HG03520 (cell line): Measurements from ENCODE around the gene TEAD4.

ENCODE experiments used
- ATAC-seq: cut with Tn5 transposase; IDR thresholded peaks from one replicate; pipeline ENCODE4 v1.9.1; 2021; ENCODE audit warnings: mild to moderate bottlenecking, moderate library complexity; ENCODE audit not compliant: unreplicated experiment

The TEAD4 gene

DNA sequence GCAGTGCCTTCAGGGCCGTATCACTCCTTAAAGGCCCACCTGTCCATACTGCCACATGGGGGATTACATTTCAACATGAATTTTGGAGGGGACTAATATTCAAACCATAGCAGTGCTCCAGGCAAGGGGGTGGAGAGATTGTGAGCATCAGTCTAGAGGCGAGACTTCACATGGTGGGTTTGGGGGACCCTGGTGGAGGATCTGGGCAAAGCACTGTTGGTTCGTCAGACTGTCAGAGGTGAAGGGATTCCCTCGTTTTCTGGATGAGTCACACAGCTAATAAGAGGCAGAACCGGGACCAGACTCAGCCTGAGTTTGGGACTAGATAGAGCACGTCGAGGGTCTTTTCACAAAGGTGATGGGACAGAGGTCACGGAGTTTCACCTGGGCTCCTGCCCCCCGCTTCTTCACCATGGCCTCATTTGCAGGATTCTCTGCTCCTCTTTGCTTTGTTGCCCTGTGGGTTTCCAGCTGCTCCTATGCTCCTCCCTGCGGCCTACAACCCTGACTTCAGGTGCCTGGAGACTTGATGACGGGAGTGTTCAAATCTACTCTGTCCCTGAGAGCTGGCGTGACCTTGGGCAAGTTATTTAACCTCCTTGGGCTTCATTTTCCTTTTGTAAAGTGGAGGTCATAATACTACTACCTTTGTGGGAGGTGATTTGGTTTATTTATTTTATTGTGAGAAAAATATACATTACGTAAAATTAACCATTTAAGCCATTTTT is 41.5 kb downstream of the TEAD4 start:
- no peak for ATAC-seq

DNA sequence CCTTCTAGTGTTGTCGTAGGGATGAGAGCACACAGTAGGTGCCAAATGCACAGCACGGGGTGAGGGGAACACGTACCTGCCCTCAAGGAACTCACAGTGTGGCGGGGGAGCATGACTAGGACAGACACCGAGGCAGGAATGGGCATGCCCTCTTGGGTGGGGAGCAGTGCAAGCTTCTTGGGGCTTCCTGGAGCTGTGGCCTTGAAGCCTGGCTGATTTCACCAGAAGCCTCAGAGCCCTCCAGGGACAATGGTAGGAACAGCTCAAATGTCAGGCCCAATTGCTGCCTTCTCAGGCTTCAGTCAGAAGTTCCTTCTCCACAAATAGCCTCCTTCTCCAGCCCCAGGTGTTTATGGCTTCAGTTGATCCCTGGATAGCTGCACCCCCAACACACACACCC is 43.4 kb downstream of the TEAD4 start:
- ATAC-seq = no peak

DNA sequence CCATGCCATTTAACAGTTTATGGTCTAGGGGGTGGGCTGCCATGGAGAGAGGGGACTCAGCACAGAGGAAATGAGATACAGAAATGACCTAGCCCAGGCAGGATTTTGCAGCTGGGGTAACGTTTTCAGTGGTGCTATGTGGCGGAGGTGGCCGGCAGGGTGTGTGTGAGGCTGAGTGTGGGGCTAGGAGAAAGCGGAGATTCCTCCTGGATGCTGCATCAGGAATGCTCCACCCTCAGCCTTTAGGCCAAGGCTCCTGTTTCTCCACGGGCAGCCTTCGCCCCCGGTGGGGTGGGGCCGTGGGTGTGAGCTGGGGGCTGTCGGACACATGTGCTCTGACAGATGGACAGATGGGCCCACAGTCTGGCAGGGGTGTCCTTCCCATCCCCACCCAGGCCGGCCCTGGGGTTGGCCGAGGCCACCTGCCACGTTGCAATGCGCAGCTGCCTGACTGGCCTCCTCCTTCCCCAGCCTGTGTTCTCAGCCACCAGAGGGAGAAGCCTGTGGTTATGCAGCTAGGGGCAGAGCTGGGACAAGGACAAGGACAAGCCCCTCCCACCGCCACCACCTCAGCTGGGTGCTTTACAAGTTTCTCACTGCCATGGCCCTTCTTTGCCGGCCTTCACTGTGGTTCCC is 44.3 kb downstream of the TEAD4 start:
- no peak for ATAC-seq

DNA sequence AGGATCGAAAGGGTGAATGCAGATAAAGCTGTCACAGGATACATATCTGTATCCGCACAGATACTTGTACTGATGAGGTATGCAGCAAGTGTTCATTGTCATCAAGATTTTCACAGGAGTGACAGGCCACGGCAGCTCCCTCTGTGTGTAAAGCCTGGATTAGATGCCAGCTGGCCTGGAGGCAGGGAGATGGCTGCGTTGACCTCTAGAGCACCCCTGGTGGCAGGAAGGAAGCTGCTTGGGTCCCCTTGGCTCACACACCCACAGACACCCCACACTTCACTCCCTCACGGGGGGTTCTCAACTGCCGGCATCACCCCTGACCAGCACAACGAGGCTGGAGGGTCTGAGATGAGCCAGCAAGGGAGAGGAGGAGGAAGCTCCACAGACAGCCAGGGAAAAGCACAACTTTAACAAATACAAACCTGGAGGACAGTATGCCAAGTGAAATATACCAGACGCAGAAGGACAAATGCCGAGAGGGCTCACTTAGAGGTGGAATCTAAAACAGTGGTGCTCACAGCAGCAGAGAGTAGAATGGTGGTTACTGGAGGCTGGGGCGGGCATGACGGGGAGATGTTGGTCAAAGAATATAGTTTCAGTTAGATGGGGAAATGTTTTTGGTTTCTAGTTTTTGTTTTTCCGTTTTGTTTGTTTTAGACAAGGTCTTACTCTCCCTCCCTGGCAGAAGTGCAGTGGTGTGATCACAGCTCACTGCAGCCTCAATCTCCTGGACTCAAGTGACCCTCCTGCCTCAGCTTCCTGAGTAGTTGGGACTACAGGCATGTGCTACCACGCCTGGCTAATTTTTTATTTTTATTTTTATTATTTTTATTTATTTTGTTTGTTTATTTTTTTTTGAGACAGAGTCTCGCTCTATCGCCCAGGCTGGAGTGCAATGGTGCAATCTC is 45.7 kb downstream of the TEAD4 start:
- no peak for ATAC-seq

DNA sequence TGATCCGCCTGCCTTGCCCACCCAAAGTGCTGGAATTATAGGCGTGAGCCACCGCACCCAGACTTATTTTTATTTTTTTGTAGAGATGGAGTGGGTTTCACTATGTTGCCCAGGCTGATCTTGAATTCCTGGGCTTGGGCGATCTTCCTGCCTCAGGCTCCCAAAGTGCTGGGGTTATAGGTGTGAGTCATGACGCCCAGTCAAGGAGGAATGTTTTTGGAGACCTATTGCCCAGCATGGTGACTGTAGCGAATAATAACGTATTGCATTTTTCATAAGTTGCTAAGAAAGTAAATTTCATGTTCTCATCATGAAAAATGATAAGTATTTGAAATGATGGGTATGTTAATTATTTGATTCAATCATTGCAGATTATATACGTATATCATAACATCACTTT is 46.5 kb downstream of the TEAD4 start:
- ATAC-seq = no peak

DNA sequence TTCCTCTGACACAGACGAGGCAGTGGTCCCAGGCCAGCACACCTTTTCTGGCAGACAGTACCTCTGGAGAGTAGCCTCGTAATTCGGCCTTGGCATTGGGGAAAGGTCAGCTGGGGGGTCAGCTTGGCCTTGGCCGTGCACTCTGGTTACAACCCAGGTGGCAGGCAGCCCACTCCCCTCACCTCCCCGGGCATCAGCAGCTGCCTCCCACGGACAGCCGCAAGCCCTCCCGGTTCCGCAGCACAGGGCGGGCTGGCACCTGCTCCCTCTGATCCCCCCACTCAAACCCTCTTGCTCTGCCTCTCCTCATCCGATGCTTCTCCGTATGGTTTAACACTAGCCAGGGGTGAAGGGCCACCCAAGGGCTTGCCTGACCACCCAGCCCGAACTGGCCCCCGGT is 50.6 kb downstream of the TEAD4 start:
- no peak for ATAC-seq

DNA sequence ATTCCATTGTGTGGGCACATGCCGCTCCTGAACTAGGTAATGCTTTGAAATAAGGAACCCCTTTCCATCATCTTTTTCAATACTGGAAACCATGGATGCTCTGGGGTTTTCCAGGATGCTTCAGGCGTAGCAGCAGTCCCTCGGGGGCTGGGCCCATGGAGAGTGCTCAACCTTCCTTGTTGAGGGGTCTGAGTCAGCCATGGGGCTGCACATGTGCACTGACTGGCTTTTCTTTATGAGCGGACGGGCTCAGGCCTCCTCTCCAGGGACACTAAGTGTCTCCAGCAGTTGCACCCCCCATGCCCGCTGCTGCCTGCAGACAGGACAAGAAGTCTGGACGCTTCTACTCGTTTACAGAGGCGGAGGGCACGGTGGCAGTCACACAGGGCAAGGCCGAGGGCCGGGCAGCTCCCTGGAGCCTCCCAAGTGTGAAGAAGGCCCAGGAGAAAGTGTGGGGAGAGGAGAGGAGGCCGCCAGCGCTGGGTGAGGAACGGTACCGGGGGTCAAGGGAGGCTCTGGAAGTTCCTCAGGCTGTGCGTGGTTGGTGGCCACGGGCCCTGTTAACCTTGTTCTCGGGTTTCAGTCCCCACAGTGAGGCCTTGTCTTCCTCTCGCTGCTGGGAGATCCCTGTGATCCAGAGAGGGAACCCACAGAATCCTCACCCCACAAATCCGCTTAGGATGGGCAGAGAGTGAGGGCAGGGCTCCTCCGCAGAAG is 51.2 kb downstream of the TEAD4 start:
- ATAC-seq = no peak

DNA sequence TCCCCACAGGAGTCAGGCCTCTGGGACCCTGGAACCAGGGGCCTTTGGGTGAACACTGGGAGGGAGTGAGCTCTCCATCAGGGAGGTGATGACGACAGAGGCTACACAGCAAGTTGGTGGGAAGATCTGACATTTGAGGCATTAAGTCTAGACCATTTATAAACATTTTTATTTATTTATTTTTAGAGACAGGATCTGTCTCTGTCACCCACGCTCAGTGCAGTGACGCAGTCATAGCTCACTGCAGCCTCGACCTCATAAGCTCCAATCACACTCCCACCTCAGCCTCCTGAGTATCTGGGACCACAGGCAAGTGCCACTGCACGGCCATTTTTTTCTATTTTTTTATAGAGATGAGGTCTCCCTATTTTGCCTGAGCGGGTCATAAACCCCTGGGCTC is 53.6 kb downstream of the TEAD4 start:
- ATAC-seq = no peak

DNA sequence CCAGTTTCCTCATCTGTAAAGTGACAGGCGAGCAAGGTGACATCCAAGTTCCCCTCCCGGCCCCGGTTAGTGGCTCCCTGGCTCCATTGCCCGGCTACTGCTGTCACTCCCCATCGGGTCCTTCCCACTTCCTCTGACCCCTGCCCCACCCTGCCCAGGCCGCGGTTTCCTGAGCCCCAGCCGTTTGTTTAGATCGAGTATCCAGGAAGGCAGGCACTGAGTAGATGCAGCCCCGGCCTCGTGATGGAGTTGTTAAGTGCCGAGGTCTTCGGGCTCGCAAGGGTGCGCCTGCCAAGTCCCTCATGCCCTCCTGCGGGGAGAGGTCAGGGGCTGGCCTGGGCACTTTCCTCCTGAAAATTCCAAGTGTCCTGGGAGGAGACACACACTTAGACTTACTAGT is 55.4 kb downstream of the TEAD4 start:
- ATAC-seq = no peak

DNA sequence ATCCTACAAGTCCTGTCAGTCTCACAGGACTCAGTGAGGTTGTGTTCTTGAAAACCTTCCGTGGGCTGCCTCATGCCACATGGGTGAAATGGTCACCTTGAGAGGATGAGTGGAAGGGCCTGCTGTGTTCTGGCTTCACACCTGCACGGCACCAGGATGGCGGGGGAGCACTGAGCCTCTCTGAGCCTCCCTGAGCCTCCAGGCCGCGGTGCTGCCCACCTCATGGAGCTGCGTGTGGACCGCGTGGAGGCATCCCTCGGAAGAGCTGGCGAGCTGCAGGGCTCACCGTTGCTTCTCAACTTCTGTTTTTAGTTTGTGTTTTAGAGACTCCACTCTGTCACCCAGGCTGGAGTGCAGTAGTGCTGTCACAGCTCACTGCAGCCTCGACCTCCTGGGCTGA is 56.2 kb downstream of the TEAD4 start:
- ATAC-seq = no peak

DNA sequence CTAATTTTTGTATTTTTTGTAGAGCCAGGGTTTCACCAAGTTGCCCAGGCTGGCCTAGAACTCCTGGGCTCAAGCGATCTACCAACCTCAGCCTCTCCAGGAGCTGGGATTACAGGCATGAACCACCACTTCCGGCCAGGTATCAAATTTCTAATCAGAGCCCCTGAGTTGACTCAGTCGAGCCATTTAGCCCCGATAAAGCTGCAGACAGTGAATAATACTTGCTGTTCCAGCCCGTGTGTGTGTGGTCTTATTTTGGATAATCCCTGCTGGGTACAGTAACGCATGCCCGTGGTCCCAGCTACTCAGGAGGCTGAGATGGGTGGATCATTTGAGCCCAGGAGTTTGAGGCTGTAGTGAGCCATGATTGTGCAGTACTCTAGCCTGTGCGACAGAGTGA is 57.0 kb downstream of the TEAD4 start:
- no peak for ATAC-seq

DNA sequence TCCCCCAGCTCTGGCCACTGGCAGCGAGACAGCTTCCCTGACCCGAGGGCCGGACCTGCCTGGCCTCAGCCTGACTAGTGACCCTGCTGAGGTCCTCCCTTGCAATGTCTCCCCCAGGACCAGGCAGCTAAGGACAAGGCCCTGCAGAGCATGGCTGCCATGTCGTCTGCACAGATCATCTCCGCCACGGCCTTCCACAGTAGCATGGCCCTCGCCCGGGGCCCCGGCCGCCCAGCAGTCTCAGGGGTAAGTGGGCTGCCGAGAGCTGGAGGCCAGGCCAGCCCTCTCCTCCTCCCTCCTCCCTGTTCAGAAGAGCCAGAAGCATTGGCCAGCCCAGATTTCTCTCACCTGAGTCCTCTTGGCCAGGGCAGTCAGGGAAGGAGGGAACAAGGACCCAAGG is 58.1 kb downstream of the TEAD4 start:
- no peak for ATAC-seq

DNA sequence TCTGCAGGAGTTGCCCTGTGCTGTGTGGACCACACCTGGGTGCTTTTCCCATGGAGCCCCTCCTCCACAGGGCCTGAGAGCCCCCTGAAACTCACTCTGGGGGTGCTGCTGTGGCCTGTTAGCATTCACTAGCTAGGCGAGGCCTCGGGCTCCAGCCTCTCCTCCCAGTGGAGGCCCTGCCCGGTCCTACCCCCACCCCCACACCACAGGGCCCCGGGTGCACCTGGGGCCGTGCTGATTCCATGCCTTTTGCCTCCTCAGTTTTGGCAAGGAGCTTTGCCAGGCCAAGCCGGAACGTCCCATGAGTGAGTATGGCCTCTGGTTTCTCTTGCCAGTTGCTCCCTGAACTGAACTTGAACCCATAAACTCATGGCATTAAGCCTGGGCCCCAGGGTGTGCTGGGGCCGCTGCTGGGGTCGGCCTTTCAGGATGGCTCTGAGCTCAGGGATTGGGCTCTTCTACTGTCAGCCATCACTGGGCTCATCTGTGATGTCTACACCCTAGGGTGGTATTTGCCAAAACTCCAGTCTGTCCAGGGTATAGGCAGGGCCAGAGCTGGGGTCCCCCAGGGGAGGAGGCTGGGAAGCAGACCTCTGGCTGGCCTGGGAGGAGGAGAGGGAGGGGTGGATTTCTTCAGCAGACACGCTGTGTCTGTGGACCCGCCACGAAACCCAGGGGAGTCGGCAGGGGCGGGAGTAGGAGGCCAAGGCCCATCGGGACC is 59.2 kb downstream of the TEAD4 start:
- ATAC-seq = no peak

DNA sequence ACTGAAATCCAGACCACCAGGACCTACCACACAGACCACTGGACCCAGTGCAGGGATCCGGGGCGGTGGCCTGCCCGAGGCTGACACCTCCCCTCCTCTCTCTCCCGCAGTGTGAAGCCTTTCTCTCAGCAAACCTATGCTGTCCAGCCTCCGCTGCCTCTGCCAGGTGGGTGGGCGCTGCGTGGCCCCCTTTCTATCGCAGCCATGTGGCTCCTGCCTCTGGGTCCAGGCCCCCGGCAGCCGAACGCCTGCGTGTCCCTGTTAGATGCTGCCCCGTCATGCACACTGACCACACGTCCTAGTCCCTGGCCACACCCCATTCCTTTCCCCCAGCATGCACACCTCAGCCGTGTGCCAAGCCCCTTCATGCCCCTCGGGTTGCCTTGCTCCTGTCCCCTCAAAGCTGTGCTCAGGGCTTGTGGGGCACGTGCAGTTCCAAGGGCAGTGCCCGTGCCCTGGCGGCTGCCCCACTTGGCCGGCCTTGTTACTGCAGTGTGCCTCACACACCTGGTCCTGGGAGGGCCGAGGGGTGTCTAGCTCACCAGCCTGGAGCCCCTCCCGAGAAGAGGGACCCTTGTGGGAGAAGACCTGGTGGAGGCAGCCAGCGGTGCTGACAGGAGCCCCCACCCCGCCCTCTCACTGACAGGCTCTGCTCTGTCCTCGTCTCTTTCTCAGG is 59.9 kb downstream of the TEAD4 start:
- no peak for ATAC-seq

DNA sequence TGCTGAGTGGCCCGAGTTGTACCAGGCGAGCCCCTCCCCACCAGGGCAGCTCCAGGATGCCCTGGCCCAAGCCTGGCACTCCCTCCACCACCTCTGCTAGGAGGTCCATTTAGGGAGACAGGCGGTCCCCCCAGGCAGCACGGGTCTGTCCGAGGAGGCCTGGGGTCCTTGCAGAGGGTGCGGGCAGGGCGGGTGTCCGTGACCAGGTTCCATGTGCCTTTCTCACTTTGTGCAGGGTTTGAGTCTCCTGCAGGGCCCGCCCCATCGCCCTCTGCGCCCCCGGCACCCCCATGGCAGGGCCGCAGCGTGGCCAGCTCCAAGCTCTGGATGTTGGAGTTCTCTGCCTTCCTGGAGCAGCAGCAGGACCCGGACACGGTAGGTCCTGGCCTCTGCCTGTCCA is 61.2 kb downstream of the TEAD4 start:
- ATAC-seq = no peak

DNA sequence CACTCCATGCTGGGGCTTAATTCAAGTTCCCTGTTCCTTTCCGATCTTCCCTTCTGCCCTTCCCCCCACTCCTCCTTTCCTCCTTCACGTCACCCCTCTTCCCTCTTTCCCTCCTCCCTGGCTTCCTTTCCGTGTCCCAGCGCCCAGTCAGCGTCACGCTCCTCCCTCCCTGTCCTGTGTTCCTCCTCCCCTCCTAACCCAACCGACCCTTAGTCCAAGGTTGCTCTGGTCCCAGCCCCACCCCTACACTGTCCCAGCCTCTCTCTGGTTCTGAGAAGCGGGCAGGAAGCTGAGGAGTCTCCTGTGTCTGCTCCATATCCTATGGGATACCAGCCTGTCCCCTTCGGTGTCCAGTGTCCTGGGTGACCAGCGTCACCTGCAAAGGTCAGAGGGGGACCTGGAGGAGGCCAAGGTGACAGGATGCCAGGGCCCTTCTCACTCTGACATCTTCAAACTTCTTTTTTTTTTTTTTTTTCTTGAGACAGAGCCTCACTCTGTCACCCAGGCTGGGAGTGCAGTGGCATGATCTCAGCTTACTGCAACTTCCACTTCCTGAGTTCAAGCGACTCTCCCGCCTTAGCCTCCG is 61.7 kb downstream of the TEAD4 start:
- no peak for ATAC-seq

DNA sequence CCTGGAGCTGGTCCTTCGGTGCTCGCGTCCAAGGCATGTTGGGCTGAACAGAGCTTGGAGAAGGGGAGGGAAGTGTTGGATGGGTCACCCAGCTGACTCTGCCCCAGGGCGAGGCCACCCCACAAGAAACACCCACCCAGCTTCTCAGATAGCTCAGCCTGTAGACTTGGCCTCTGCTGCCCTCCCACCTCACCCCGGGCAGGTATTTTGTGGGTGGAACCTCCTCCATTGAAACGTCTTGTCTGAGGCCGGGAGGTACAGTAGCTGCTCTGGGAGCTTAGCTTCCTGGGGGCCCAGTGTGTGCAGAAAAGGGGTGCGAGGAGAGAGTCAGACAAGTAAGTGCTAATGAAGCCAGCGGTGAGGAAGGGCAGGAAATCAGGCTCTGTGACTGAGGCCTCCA is 63.2 kb downstream of the TEAD4 start:
- ATAC-seq = no peak

DNA sequence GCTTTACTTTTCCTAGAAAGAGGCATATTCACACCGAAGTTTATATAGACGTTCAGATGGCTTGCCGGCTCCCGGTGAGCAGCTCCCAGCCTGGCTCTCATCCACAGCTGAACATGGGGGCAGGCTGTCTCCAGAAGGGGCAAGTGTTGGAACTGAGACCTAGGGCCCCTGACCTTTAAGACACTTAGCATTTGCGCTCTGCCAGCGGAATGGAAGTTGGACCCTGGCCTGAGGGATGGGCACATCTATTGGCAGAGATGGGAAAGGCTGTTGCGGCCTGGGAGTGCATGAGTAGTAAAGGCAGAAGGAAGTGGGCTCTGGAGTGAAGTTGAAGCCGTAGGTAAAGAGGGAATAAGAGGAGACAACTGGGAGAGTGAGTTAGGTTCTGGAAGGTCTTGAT is 63.8 kb downstream of the TEAD4 start:
- ATAC-seq = no peak

DNA sequence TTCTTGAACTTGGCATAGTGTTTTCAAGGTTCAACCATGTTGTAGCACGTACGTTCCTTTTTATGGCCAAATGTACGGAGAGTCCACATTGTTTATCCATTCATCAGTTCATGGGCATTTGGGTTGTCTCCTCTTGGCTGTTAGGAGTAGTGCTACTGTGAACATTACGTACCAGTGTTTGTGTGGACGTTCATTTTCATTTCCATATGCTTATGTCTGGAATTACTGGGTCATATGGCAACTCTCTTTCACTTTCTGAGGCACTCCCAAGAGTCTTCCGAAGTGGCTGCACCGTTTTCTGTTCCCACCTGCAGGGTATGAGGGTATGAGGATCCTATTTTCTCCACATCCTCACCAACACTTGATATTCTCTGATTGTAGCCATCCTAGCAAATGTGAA is 68.9 kb downstream of the TEAD4 start:
- ATAC-seq = no peak
